Lower leg skin (tissue), 3 donors: ENCODE results near the gene DLGAP1.

Experiments
- POLR2A ChIP-seq, 2 donors: fragments of 450-650 bp; IDR thresholded peaks; one replicate each; pipeline ENCODE4 v1.6.1; 2016 to 2017; ENCODE audit warnings: antibody characterized with exemption in 2 of 2, mild to moderate bottlenecking in 1 of 2, moderate library complexity in 1 of 2
- TF ChIP-seq, protein P1 (sequence below), 3 donors: fragments of 450-650 bp; IDR thresholded peaks; one replicate each; pipeline ENCODE4 v1.5.1; 2016; ENCODE audit warnings: antibody characterized with exemption in 3 of 3, mild to moderate bottlenecking in 3 of 3, moderate library complexity in 2 of 3

DNA sequence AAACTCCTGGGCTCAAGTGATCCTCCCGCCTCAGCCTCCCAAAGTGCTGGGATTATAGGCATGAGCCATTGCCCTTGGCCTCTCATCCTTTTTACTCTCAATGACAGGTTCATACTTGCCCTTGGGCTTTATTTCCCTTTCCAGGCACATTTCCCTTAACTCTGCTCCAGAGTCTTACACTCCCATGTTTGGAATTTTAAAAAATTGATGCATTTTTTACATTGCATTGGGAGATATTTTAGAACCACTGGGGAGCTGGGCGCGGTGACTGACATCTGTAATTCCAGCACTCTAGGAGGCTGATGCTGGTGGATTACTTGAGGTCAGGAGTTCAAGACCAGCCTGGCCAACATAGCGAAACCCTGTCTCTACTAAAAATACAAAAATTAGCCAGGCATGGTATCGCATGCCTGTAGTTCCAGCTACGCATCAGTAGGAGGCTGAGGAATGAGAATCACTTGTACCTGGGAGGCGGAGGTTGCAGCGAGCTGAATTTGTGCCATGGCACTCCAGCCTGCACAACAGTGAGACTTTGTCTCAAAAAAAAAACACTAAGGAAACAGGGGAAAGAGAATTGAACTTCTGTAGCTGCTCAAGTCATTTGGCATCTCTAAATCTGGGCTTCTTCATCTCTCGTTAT is 986.9 kb downstream of the DLGAP1 start:
- TF ChIP-seq, protein P1, sequence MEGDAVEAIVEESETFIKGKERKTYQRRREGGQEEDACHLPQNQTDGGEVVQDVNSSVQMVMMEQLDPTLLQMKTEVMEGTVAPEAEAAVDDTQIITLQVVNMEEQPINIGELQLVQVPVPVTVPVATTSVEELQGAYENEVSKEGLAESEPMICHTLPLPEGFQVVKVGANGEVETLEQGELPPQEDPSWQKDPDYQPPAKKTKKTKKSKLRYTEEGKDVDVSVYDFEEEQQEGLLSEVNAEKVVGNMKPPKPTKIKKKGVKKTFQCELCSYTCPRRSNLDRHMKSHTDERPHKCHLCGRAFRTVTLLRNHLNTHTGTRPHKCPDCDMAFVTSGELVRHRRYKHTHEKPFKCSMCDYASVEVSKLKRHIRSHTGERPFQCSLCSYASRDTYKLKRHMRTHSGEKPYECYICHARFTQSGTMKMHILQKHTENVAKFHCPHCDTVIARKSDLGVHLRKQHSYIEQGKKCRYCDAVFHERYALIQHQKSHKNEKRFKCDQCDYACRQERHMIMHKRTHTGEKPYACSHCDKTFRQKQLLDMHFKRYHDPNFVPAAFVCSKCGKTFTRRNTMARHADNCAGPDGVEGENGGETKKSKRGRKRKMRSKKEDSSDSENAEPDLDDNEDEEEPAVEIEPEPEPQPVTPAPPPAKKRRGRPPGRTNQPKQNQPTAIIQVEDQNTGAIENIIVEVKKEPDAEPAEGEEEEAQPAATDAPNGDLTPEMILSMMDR (IDR thresholded peaks at IDR 0.05) = no peak
- TF ChIP-seq POLR2A (IDR thresholded peaks at IDR 0.05) = no peak
